ENCODE data around the gene DDRGK1. TPM values are rescaled to one million over a fixed set of nuclear protein-coding genes. Genes with fewer than 3 reads are reported as not detected.

DDRGK1 gene
- total and polyA plus RNA-seq, 2 experiments from 2014 or later = 92.9 to 154 TPM

- Histone ChIP-seq H3K27me3 (peaks cover 34% of the 10 kb centered on the region), H4K20me1 (ENCODE audit: insufficient read depth, poor library complexity, severe bottlenecking) (no peaks in the 10 kb centered on the region), H2AFZ (no peak overlapping the region), H3K4me3 (no peak overlapping the region), H3K9me3 (ENCODE audit: low read depth) (no peaks in the 10 kb centered on the region), H3K4me2 (peak overlapping the region; percentile 70), H3K79me2 (no peaks in the 10 kb centered on the region), H3K9me2 (replicated peaks; ENCODE audit: insufficient read depth) (no peaks in the 10 kb centered on the region), H3K27ac (no peak overlapping the region), H3K4me1 (ENCODE audit: insufficient read depth) (peaks cover 8% of the 10 kb centered on the region), H3K36me3 (replicated peaks; ENCODE audit: insufficient read depth, low read depth) (no peaks in the 10 kb centered on the region)
- TF ChIP-seq EZH2phosphoT487 (IDR thresholded peaks at IDR 0.05; ENCODE audit: low read depth, severe bottlenecking, unreplicated experiment) (no peak), CTCF (IDR thresholded peaks at IDR 0.05; ENCODE audit: poor library complexity) (no peak), EZH2 (IDR thresholded peaks at IDR 0.05; ENCODE audit: borderline replicate concordance) (no peak)
- DNase-seq (ENCODE audit: low spot score) = no peak
- WGBS (ENCODE audit: low lambda C conversion rate, missing lambda C conversion rate) = 28% methylated on average over 18 of the region's 18 CpGs
These were observed 44.5 kb upstream of the DDRGK1 start for GRCh38 chr20:3248993-3249347.

GRCh38 chr20:3248167-3248992 lies 43.9 kb upstream of the DDRGK1 start:
- H3K4me1 ChIP-seq (ENCODE audit: insufficient read depth) = peaks cover 8% of the 10 kb centered on the region
- no peaks in the 10 kb centered on the region for H4K20me1 ChIP-seq (ENCODE audit: insufficient read depth, poor library complexity, severe bottlenecking)
- no peak overlapping the region for H2AFZ ChIP-seq
- H3K9me3 ChIP-seq (ENCODE audit: low read depth) = no peaks in the 10 kb centered on the region
- WGBS (ENCODE audit: low lambda C conversion rate, missing lambda C conversion rate) = 15% methylated on average over 42 of the region's 53 CpGs
- TF ChIP-seq EZH2 (IDR thresholded peaks at IDR 0.05; ENCODE audit: borderline replicate concordance) (no peak), EZH2phosphoT487 (IDR thresholded peaks at IDR 0.05; ENCODE audit: low read depth, severe bottlenecking, unreplicated experiment) (no peak), CTCF (IDR thresholded peaks at IDR 0.05; ENCODE audit: poor library complexity) (no peak)
- H3K27ac ChIP-seq = no peak overlapping the region
- H3K4me2 ChIP-seq = peak overlapping the region; percentile 70
- DNase-seq (ENCODE audit: low spot score) = peak; percentile 39
- H3K79me2 ChIP-seq = no peaks in the 10 kb centered on the region
- H3K36me3 ChIP-seq (replicated peaks; ENCODE audit: insufficient read depth, low read depth) = no peaks in the 10 kb centered on the region
- H3K4me3 ChIP-seq = no peak overlapping the region
- peaks cover 34% of the 10 kb centered on the region for H3K27me3 ChIP-seq
- H3K9me2 ChIP-seq (replicated peaks; ENCODE audit: insufficient read depth) = no peaks in the 10 kb centered on the region

GRCh38 chr20:3247638-3248037 lies 43.2 kb upstream of the DDRGK1 start:
- Histone ChIP-seq H3K36me3 (replicated peaks; ENCODE audit: insufficient read depth, low read depth) (no peaks in the 10 kb centered on the region), H3K9me2 (replicated peaks; ENCODE audit: insufficient read depth) (no peaks in the 10 kb centered on the region), H4K20me1 (ENCODE audit: insufficient read depth, poor library complexity, severe bottlenecking) (no peaks in the 10 kb centered on the region), H3K4me2 (no peak overlapping the region), H3K27me3 (peaks cover 34% of the 10 kb centered on the region), H2AFZ (no peak overlapping the region), H3K9me3 (ENCODE audit: low read depth) (no peaks in the 10 kb centered on the region), H3K4me3 (no peak overlapping the region), H3K27ac (no peak overlapping the region), H3K79me2 (no peaks in the 10 kb centered on the region), H3K4me1 (ENCODE audit: insufficient read depth) (peaks cover 8% of the 10 kb centered on the region)
- 75% methylated on average over 4 of the region's 4 CpGs for WGBS (ENCODE audit: low lambda C conversion rate, missing lambda C conversion rate)
- no peak for DNase-seq (ENCODE audit: low spot score)
- TF ChIP-seq CTCF (IDR thresholded peaks at IDR 0.05; ENCODE audit: poor library complexity) (no peak), EZH2phosphoT487 (IDR thresholded peaks at IDR 0.05; ENCODE audit: low read depth, severe bottlenecking, unreplicated experiment) (no peak), EZH2 (IDR thresholded peaks at IDR 0.05; ENCODE audit: borderline replicate concordance) (no peak)
